Endothelial cell of umbilical vein (primary cell): ENCODE results near the gene KDM4C. TPM values are rescaled to one million over a fixed set of nuclear protein-coding genes. Genes with fewer than 3 reads are reported as not detected.

ENCODE experiments used
- BruUV-seq: library from RNA; stranded (reverse); fragments of 400-500 nt; replicated peaks from 2 replicates; lab custom pipeline; 2021; lab: Mats Ljungman, UMichigan
- CTCF ChIA-PET: fragments of 300-600, 350-600 bp; sonication (Branson Sonifier 250); formaldehyde crosslinking; loops from one replicate; lab custom pipeline; 2021; ENCODE audit warnings: antibody characterized with exemption, inconsistent platforms; lab: Charles Lee
- POLR2A ChIA-PET: fragments of 300-600, 350-600 bp; sonication (Branson Sonifier 250); formaldehyde crosslinking; loops from one replicate; lab custom pipeline; 2021; ENCODE audit warnings: antibody characterized with exemption, inconsistent platforms; lab: Charles Lee
- DNase-seq: peaks from one replicate; pipeline ENCODE4 v3.0.0-alpha.2; 2011; ENCODE audit warnings: low read depth, low spot score
- FAIRE-seq: peaks from 2 replicates; lab custom pipeline; 2011; peaks lifted over from hg19 to GRCh38; lab: Jason Lieb, UNC
- H2AFZ ChIP-seq: 2 replicates; pipeline ENCODE4 v1.6.0; 2012; ENCODE audit warnings: low read depth, low read length, control low read depth, inconsistent platforms
- H3K27ac ChIP-seq: 2 replicates; pipeline ENCODE4 v1.5.1; 2011; ENCODE audit warnings: low read depth, mild to moderate bottlenecking, control low read depth, low read length, moderate library complexity; ENCODE audit not compliant: insufficient read depth
- H3K27me3 ChIP-seq, 2 experiments: 2 replicates each; pipeline versions ENCODE4 v1.6.0 to v1.6.1; 2011; ENCODE audit warnings: low read length in 2 of 2, mixed read lengths in 1 of 2; ENCODE audit not compliant: control insufficient read depth in 2 of 2, insufficient read depth in 2 of 2
- H3K36me3 ChIP-seq, 2 experiments: 2 replicates in 1 of 2; 3 replicates in 1 of 2; pipeline ENCODE4 v1.5.1; 2011; ENCODE audit warnings: low read length in 2 of 2, mild to moderate bottlenecking in 1 of 2, moderate library complexity in 1 of 2; ENCODE audit not compliant: control insufficient read depth in 2 of 2, insufficient read depth in 2 of 2; ENCODE audit errors: extremely low read depth in 1 of 2
- H3K4me1 ChIP-seq: 3 replicates; pipeline ENCODE4 v1.5.1; 2011; ENCODE audit warnings: mild to moderate bottlenecking, low read length; ENCODE audit not compliant: control insufficient read depth, insufficient read depth; ENCODE audit errors: extremely low read depth
- H3K4me2 ChIP-seq: 2 replicates; pipeline ENCODE4 v1.6.1; 2011; ENCODE audit warnings: low read length, control low read depth, mixed read lengths; ENCODE audit not compliant: insufficient read depth
- H3K4me3 ChIP-seq, 3 experiments: fragments of 200-600 bp in 1 of 3; sonication (generic), shearing (Covaris generic) in 1 of 3; replicated peaks in 1 of 3; 2 replicates each; pipeline ENCODE4 v1.5.1; 2011 to 2016; ENCODE audit warnings: control low read depth in 3 of 3, low read length in 3 of 3, mild to moderate bottlenecking in 2 of 3, inconsistent platforms in 1 of 3, low read depth in 1 of 3, moderate library complexity in 1 of 3; ENCODE audit not compliant: insufficient read depth in 1 of 3
- H3K79me2 ChIP-seq: 2 replicates; pipeline ENCODE4 v1.6.0; 2012; ENCODE audit warnings: low read length, inconsistent platforms; ENCODE audit not compliant: control insufficient read depth, insufficient read depth
- H3K9ac ChIP-seq: replicated peaks from 2 replicates; pipeline ENCODE3; 2011; ENCODE audit warnings: low read length, control low read depth; ENCODE audit not compliant: insufficient read depth; ENCODE audit errors: extremely low read depth
- H3K9me1 ChIP-seq: replicated peaks from 3 replicates; pipeline ENCODE4 v1.6.0; 2011; ENCODE audit warnings: mild to moderate bottlenecking, low read length; ENCODE audit not compliant: control insufficient read depth, insufficient read depth; ENCODE audit errors: extremely low read depth
- H3K9me3 ChIP-seq: replicated peaks from 2 replicates; pipeline ENCODE4 v1.5.1; 2012; ENCODE audit warnings: low read length, inconsistent platforms; ENCODE audit not compliant: control insufficient read depth, insufficient read depth
- H4K20me1 ChIP-seq: replicated peaks from 2 replicates; pipeline ENCODE3; 2011; ENCODE audit warnings: mild to moderate bottlenecking, low read length; ENCODE audit not compliant: control insufficient read depth, insufficient read depth; ENCODE audit errors: extremely low read depth
- EZH2 ChIP-seq: IDR thresholded peaks from 2 replicates; pipeline ENCODE4 v1.6.1; 2012; ENCODE audit warnings: borderline replicate concordance, low read depth, mild to moderate bottlenecking, moderate library complexity, low read length, inconsistent platforms; ENCODE audit not compliant: severe bottlenecking
- FOS ChIP-seq: IDR thresholded peaks from 2 replicates; pipeline ENCODE4 v1.6.1; 2011; ENCODE audit warnings: mild to moderate bottlenecking, low read length, moderate library complexity, borderline replicate concordance; ENCODE audit not compliant: insufficient read depth
- GATA2 ChIP-seq: IDR thresholded peaks from 2 replicates; pipeline ENCODE4 v1.7.0; 2011; ENCODE audit warnings: low read depth, mild to moderate bottlenecking, moderate library complexity, mixed read lengths, low read length; ENCODE audit not compliant: insufficient read length, insufficient read depth
- JUN ChIP-seq: IDR thresholded peaks from 2 replicates; pipeline ENCODE4 v1.6.1; 2011; ENCODE audit warnings: borderline replicate concordance, low read depth; ENCODE audit not compliant: insufficient read length, insufficient read depth
- MAX ChIP-seq: IDR thresholded peaks from 2 replicates; pipeline ENCODE4 v1.6.1; 2011; ENCODE audit not compliant: insufficient read depth, insufficient read length
- MYC ChIP-seq: IDR thresholded peaks from one replicate; pipeline ENCODE4 v1.6.1; 2011; ENCODE audit warnings: mild to moderate bottlenecking, low read depth, low read length
- POLR2A ChIP-seq: IDR thresholded peaks from 2 replicates; pipeline ENCODE4 v1.6.1; 2012; ENCODE audit warnings: low read depth, mild to moderate bottlenecking, control low read depth, low read length
- POLR2AphosphoS5 ChIP-seq: IDR thresholded peaks from 2 replicates; pipeline ENCODE4 v1.6.1; 2012; ENCODE audit warnings: low read depth, mild to moderate bottlenecking, control low read depth, low read length, moderate library complexity; ENCODE audit not compliant: insufficient read depth
- dilution Hi-C: fragments of 300-500 bp; cut with MboI; formaldehyde crosslinking; loops from one replicate; pipeline ENCODE4 v1.15.0; 2019; ENCODE audit warnings: low sequenced_read_pairs; ENCODE audit not compliant: extremely low pct_ligation_motif_present
- intact Hi-C: fragments of 100-400 bp; cut with micrococcal nuclease; formaldehyde crosslinking; loops from one replicate; pipeline ENCODE4 v1.10.0; 2022
- polyA plus RNA-seq, 4 experiments: library from polyadenylated mRNA; depleted of rRNA in 3 of 4; stranded (reverse) in 3 of 4; unstranded in 1 of 4; fragments of >200 nt; gene quantifications; 2 replicates each; pipeline versions ENCODE4 v1.2.1 to v1.2.3, GENCODE V29; 2011 to 2012; ENCODE audit warnings: missing spikeins in 1 of 4
- total RNA-seq: library from RNA; stranded (reverse); gene quantifications from 2 replicates; pipeline ENCODE4 v1.2.3, GENCODE V29; 2021
- TF ChIP-seq, protein P1 (sequence below), 2 donors: IDR thresholded peaks; 1 replicate in 1 of 2; 2 replicates in 1 of 2; pipeline ENCODE4 v1.5.1; 2011; ENCODE audit warnings: low read length in 2 of 2, mild to moderate bottlenecking in 2 of 2, moderate library complexity in 2 of 2, control low read depth in 1 of 2, inconsistent platforms in 1 of 2, low read depth in 1 of 2; ENCODE audit not compliant: insufficient read depth in 1 of 2; ENCODE audit errors: extremely low read depth in 1 of 2

Gene KDM4C
- total and polyA plus RNA-seq, 2 donors (not counting 3 experiments of a cell fraction or from before 2014, with no cell fraction given), result 5.4 to 15.0 TPM

- Histone ChIP-seq H3K27me3 (no peaks in the 10 kb centered on the region), H3K9me3 (no peaks in the 10 kb centered on the region), H3K4me2 (no peak overlapping the region), H4K20me1 (no peaks in the 10 kb centered on the region), H3K79me2 (no peaks in the 10 kb centered on the region), H3K4me1 (peaks cover 3% of the 10 kb centered on the region), H3K4me3 (no peak overlapping the region), H3K9me1 (no peaks in the 10 kb centered on the region), H2AFZ (no peak overlapping the region), H3K36me3 (no peaks in the 10 kb centered on the region), H3K27ac (no peak overlapping the region), H3K9ac (no peak overlapping the region)
- BruUV-seq, result no TSS peak
- CTCF ChIA-PET, result no interaction called here
- intact Hi-C loops (no loop called here), dilution Hi-C loops (no loop called here)
- POLR2A ChIA-PET, result no interaction called here
- DNase-seq, result no peak
- FAIRE-seq, result no peak
- TF ChIP-seq GATA2 (no peak), MYC (no peak), POLR2AphosphoS5 (no peak), JUN (no peak)
- TF ChIP-seq, protein P1, sequence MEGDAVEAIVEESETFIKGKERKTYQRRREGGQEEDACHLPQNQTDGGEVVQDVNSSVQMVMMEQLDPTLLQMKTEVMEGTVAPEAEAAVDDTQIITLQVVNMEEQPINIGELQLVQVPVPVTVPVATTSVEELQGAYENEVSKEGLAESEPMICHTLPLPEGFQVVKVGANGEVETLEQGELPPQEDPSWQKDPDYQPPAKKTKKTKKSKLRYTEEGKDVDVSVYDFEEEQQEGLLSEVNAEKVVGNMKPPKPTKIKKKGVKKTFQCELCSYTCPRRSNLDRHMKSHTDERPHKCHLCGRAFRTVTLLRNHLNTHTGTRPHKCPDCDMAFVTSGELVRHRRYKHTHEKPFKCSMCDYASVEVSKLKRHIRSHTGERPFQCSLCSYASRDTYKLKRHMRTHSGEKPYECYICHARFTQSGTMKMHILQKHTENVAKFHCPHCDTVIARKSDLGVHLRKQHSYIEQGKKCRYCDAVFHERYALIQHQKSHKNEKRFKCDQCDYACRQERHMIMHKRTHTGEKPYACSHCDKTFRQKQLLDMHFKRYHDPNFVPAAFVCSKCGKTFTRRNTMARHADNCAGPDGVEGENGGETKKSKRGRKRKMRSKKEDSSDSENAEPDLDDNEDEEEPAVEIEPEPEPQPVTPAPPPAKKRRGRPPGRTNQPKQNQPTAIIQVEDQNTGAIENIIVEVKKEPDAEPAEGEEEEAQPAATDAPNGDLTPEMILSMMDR (IDR thresholded peaks at IDR 0.05; ENCODE audit: extremely low read depth in 1 of 2, insufficient read depth in 1 of 2, low read depth in 1 of 2, low read length in 2 of 2), result no peak
These were observed 367.5 kb downstream of the KDM4C start for GRCh38 chr9:7125231-7125630.

DNA sequence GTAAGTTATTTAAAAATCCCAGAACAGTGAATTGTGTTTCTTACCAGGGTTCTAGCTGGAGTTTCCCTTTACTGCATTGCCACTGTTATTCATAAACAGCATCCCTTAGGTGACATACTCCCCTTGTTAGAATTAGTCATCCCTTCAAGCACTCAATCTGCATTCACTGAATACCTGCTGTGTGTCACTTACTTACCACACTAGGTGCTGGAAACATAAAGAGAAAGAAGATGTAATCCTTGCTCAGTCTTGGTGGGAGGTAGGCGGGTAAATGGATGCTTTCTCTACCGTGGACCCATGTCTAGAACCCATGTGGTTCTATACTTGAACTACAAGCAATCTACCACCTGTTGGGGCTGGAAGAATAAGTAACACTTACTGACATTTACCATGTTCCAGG is 371.6 kb downstream of the KDM4C start:
- no peak overlapping the region for H2AFZ ChIP-seq
- no peak overlapping the region for H3K9ac ChIP-seq
- FAIRE-seq (no peak), DNase-seq (no peak)
- no peak for TF ChIP-seq FOS
- TF ChIP-seq GATA2, result no peak
- TF ChIP-seq MYC, result no peak
- TF ChIP-seq, protein P1 (IDR thresholded peaks at IDR 0.05; ENCODE audit: extremely low read depth in 1 of 2, insufficient read depth in 1 of 2, low read depth in 1 of 2, low read length in 2 of 2), result no peak
- TF ChIP-seq MAX, result no peak
- no peak for TF ChIP-seq POLR2AphosphoS5
- no peak for TF ChIP-seq POLR2A
- no peak for TF ChIP-seq JUN
- TF ChIP-seq EZH2, result no peak
- peaks cover 3% of the 10 kb centered on the region for H3K4me1 ChIP-seq
- no peaks in the 10 kb centered on the region for H4K20me1 ChIP-seq
- dilution Hi-C loops, result no loop called here
- no TSS peak for BruUV-seq
- H3K27ac ChIP-seq, result no peak overlapping the region
- ChIA-PET CTCF (no interaction called here), POLR2A (no interaction called here)
- H3K9me3 ChIP-seq, result no peaks in the 10 kb centered on the region
- no peaks in the 10 kb centered on the region for H3K27me3 ChIP-seq
- intact Hi-C loops, result no loop called here
- H3K36me3 ChIP-seq, result no peaks in the 10 kb centered on the region
- no peak overlapping the region for H3K4me3 ChIP-seq
- H3K9me1 ChIP-seq, result no peaks in the 10 kb centered on the region
- no peaks in the 10 kb centered on the region for H3K79me2 ChIP-seq
- H3K4me2 ChIP-seq, result no peak overlapping the region
